Cerebellar cortex (tissue), 1 donor: Measurements from ENCODE around the gene LARP1B.
A peak's percentile ranks its signal among the peaks of the same experiment; 100 is the strongest.
"Not testable (repeated sequence)": the region's sequence is repeated elsewhere in the genome, so short reads cannot be mapped to it uniquely, and the experiment has no call there.

Experiments
- DNase-seq: peaks from one replicate; pipeline ENCODE4 v3.0.0-alpha.2; 2015; ENCODE audit warnings: low spot score

Gene LARP1B

GRCh38 chr4:128060699-128061565 is at the start of gene LARP1B:
Gene LARP1B, plus strand, starts transcription at chr4:128061312. Its CDS starts 13,640 bp downstream, at chr4:128074952.
- DNase-seq = peak; percentile 87

DNA sequence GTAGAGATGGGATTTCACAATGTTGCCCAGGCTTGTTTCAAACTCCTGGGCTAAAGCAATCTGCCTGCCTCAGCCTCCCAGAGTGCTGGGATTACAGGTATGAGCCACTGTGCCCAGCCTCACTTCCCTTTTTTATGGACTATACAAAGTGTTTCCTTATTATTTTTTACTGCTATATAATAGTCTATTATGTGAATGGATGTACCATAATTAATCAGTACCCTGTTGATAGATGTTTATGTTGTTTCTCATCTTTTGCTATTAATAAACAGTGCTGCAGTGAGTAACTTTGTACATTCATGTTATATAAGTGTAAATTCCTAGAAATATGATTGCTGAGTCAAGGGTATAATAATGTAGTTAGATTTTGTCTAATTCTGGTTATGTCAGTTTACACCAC is 35.8 kb upstream of the LARP1B start:
- DNase-seq = no peak

DNA sequence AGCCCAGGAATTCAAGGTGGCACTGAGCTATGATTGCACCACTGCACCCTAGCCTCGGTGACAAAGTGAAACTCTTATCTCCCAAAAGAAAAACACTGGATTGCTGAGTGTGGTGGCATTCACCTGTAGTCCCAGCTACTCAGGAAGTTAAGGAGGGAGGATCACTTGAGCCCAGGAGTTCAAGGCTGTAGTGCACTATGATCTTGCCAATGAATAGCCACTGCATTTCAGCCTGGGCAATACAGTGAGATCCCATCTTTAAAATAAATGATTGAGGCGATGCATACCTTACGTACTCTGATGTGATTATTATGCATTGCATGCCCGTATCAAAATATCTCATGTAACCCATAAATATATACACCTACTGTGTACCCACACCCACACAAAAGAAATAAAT is 31.2 kb upstream of the LARP1B start:
- DNase-seq = no peak

- no peak for DNase-seq
Measured at GRCh38 chr4:128031756-128032384, 29.2 kb upstream of the LARP1B start.

- DNase-seq = no peak
Measured at GRCh38 chr4:128039568-128039967, 21.5 kb upstream of the LARP1B start.

GRCh38 chr4:128047019-128047418 is 14.1 kb upstream of the LARP1B start:
- not testable (repeated sequence) for DNase-seq

DNA sequence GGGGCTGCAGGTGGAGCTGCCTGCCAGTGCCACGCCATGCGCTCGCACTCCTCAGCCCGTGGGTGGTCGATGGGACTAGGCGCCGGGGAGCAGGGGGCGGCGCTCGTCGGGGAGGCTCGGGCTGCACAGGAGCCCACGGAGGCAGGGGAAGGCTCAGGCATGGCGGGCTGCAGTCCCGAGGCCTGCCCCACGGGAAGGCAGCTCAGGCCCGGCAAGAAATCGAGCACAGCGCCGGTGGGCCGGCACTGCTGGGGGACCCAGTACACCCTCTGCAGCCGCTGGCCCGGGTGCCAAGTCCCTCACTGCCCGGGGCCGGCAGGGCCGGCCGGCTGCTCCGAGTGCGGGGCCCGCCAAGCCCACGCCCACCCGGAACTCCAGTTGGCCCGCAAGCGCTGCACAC is 13.6 kb upstream of the LARP1B start:
- not testable (repeated sequence) for DNase-seq

DNA sequence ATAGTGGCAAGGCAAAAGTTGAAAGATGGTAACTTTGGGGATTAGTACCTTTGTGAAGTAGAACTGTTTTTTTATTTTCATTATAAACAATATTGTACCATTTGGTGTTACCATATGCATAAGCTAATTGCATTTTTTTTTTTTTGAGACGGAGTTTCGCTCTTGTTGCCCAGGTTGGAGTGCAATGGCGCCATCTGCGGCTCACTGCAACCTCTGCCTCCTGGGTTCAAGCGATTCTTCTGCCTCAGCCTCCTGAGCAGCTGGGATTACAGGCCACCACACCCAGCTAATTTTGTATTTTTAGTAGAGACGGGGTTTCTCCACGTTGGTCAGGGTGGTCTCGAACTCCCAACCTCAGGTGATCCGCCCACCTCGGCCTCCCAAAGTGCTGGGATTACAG is 9.9 kb upstream of the LARP1B start:
- DNase-seq = not testable (repeated sequence)

DNA sequence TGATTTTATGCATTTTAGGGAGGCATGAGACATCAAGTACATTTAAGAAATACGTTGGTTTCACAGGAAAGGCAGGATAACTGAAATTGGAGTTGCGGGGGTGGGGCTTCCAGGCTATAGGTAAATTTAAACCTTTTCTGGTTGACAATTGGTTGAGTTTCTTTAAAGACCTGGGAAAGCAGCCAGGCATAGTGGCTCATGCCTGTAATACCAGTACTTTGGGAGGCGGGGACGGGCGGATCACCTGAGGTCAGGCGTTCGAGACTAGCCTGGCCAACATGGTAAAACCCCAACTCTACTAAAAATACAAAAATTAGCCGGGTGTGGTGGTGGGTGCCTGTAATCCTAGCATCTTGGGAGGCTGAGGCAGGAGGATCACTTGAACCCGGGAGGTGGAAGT is 6.2 kb upstream of the LARP1B start:
- DNase-seq = not testable (repeated sequence)

DNA sequence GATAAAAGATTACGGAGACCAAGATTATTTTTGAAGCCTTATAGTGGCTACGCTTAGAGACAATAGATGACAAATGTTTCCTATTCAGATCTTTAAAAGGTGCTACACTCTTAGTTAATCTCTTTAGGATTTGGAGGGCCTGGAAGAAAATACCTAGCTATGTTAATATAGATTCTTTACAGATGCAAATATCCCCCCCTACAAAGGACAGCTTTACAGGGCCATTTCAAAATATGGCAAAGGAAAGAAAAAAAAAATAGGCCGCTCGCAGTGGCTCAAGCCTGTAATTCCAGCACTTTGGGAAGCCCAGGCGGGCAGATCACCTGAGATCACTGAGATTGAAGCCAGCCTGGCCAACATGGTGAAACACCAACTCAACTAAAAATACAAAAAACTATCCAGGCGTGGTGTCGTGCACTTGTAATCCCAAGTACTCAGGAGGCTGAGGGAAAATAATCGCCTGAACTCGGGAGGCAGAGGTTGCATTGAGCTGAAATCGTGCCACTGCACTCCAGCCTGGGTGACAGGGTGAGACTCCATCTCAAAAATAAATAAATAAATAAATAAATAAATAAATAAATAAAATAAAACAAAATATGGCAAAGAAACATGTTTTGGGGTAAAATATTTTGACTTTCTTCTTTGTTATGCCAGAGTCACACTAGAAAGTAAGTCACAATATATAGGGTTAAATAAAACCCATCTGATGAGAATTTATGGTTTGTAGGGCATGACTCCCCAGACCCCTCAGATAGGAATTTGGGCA is 5.5 kb upstream of the LARP1B start:
- DNase-seq = not testable (repeated sequence)

- DNase-seq = no peak
Measured at GRCh38 chr4:128056396-128056795, 4.7 kb upstream of the LARP1B start.

GRCh38 chr4:128060121-128060698 is 902 bp upstream of the LARP1B start:
- DNase-seq = no peak

GRCh38 chr4:128061566-128062536 is 739 bp downstream of the LARP1B start:
- peak; percentile 76 for DNase-seq

DNA sequence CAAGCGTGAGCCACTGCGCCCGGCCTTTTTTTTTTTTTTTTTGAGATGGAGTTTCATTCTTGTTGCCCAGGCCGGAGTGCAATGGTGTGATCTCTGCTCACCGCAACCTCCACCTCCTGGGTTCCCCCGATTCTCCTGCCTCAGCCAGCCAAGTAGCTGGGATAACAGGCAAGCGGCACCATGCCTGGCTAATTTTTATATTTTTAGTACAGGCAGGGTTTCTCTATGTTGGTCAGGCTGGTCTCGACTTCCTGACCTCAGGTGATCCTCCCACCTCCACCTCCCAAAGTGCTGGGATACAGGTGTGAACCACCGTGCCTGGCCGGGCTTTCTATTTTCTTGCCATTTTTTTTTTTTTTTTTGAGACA is 5.3 kb downstream of the LARP1B start:
- DNase-seq = not testable (repeated sequence)

DNA sequence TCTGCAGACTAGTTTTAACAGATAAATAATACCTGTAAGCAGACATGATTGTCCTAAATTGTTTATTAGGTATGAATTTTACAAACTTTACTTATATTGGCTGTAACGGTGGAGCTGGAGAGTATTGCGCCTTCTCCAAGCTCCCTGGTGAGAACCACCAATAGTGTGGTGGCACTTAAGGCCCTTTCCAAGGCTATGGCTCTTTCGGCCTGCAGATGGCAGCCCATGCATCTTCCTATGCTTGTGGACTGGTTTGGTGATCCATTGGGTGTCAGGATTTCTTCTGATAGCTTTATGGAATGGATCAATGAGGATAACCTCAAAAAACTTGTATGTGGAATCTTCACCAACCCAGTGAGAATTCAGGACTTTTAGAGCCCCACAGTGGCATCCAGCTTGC is 7.8 kb downstream of the LARP1B start:
- DNase-seq = peak; percentile 36

- no peak for DNase-seq
Measured at GRCh38 chr4:128076464-128076863, 15.4 kb downstream of the LARP1B start.

DNA sequence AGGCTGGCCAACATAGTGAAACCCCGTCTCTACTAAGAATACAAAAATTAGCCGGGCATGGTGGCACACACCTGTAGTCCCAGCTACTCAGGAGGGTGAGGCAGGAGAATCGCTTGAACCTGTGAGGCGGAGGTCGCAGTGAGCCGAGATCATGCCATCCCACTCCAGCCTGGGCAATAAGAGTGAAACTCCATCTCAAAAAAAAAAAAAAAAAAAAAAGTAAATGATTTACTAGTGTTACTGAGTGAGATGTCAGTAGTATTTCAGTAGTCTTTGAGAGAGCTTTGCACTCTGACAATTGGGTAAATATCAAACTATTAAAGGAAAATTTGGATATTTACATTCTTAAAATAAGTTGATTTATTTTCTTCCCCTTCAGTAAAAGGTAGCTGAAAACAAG is 34.2 kb downstream of the LARP1B start:
- not testable (repeated sequence) for DNase-seq

GRCh38 chr4:128107766-128108165 is 46.7 kb downstream of the LARP1B start:
- DNase-seq = no peak

DNA sequence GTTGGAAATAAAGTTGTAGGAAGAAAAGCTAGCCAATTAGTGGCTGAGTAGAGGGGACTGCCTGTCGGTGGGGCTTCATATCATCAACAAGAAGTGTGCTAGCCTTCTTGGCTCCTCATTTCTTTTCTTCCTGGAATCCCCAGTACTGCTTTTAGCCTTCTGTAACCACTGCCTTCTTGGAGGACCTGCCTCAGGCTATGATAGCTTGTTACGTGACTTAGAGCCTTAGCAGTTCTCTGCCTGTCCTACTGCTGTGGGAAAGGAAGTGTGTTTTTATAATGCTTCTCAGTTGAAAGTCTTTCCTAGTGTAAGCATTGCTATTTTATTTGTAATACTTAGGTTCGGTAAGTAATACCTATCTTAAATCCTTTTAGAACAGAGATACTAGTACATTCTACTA is 61.9 kb downstream of the LARP1B start:
- no peak for DNase-seq

- no peak for DNase-seq
Measured at GRCh38 chr4:128130621-128131020, 69.5 kb downstream of the LARP1B start.

- DNase-seq = no peak
Measured at GRCh38 chr4:128134925-128135324, 73.8 kb downstream of the LARP1B start.
